HG03064 (cell line): Measurements from ENCODE around the gene ZNF181.

Source experiments
- ATAC-seq: cut with Tn5 transposase; IDR thresholded peaks from one replicate; pipeline ENCODE4 v1.9.1; 2021; ENCODE audit warnings: low read depth; ENCODE audit not compliant: unreplicated experiment

Gene ZNF181

GRCh38 chr19:34744896-34745690 lies 11.1 kb downstream of the ZNF181 start:
- ATAC-seq: no peak

GRCh38 chr19:34757441-34757840 lies 23.4 kb downstream of the ZNF181 start:
- ATAC-seq: no peak

- ATAC-seq: no peak
Observed at GRCh38 chr19:34759218-34759917, 25.3 kb downstream of the ZNF181 start.

- ATAC-seq: no peak
Observed at GRCh38 chr19:34766386-34766785, 32.3 kb downstream of the ZNF181 start.

GRCh38 chr19:34767951-34768350 lies 33.9 kb downstream of the ZNF181 start:
- ATAC-seq: no peak

- peak; percentile 88 for ATAC-seq
Observed at GRCh38 chr19:34772697-34773554, 38.9 kb downstream of the ZNF181 start, which contains the start of gene ZNF599. Gene ZNF599, minus strand, starts transcription at chr19:34773215. Its CDS starts 374 bp downstream, at chr19:34772841.

GRCh38 chr19:34773555-34773864 lies 39.5 kb downstream of the ZNF181 start:
- no peak for ATAC-seq

- ATAC-seq: no peak
Observed at GRCh38 chr19:34774857-34775256, 40.8 kb downstream of the ZNF181 start.

- no peak for ATAC-seq
Observed at GRCh38 chr19:34778342-34778741, 44.3 kb downstream of the ZNF181 start.

GRCh38 chr19:34779652-34780051 lies 45.6 kb downstream of the ZNF181 start:
- no peak for ATAC-seq

- no peak for ATAC-seq
Observed at GRCh38 chr19:34786236-34786635, 52.2 kb downstream of the ZNF181 start.

- no peak for ATAC-seq
Observed at GRCh38 chr19:34787059-34787824, 53.2 kb downstream of the ZNF181 start.

- ATAC-seq: no peak
Observed at GRCh38 chr19:34788074-34788473, 54.0 kb downstream of the ZNF181 start.

- ATAC-seq: no peak
Observed at GRCh38 chr19:34793565-34793964, 59.5 kb downstream of the ZNF181 start.

- no peak for ATAC-seq
Observed at GRCh38 chr19:34794066-34794960, 60.3 kb downstream of the ZNF181 start.
